ENCODE results near the gene LMBRD2.
"Not testable (repeated sequence)": the region's sequence is repeated elsewhere in the genome, so short reads cannot be mapped to it uniquely, and the experiment has no call there.

LMBRD2 gene

DNA sequence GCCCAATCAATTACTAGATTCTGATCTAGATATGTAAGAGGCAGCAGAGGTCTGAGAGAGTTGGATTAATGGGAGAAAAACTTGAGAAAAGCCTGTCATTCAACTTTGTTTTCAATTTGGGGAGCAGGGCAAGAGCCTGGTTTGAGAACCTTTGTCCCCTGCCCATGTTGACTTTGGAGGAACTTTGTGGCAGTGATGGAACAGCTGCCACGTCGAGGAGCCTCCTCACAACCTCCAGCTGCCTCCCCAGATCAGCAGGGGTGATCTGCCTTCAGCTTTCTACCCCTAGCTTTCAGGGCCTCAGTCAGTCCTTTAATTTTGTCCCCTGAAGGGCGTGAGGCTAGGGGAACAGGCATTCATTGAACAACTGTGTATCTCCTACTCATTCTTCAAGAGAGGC, 8.9 kb upstream of the LMBRD2 start:
- DNase-seq: no peak

DNA sequence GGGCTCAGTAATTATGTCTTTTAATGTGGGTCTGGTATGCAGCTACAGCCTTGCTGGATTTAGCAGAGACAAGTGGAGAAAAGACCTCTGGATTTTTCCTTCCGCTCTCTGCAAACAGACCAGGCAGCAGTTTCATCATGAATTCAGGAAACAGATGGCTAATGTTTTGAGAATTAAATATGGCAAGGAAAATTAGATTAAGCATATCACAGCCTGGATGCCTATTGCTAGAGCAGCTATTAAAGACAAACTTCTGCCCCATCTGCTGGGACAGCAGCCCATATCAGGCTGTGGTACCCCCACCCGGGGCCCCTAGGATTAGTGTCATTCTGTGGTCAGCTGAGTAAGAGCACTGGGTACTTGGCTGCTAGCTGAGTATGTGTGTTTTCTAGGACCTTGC, 6.5 kb upstream of the LMBRD2 start:
- DNase-seq: no peak

DNA sequence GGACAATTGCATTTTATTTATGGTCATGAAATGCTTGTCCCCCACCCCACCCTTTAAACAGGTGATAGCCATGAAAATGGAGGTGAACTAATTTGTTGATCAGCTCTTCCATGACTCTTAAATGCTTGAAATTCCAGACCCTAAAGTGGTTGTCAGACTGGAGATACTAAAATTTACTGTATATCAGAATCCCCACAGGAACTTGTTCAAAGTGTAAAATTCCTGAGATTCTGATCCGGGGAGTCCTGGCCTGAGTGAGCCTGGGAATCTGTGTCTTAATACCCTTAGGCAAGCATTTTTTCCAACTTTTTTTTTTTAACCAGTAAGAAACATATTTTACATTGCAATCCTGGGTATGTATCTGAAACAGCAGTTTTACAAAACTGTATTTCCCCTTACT, 4.9 kb upstream of the LMBRD2 start:
- DNase-seq: no peak

DNA sequence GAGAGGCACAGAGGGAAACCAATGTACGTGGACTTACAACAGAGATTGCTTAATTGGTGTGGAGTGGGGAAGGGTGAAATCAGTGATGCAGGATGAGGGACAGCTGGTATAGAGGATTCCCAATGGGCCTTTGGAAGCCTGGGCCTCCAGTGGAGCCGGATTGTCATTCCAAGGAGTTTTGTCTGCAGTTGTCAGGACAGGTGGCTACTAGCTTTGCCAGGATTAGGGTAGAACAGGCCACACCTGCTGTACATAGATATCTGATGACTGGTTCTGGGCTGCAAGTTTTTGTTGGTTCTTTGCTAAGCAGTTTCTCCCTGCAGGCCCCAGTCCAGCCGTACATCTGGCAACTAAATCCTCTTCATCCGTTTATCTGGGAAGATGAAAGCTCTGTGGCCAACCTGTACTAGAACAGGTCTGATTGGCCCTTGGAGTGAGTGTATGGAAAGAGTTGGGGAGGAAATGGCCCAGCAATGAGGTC, 4.5 kb upstream of the LMBRD2 start:
- DNase-seq: no peak

DNA sequence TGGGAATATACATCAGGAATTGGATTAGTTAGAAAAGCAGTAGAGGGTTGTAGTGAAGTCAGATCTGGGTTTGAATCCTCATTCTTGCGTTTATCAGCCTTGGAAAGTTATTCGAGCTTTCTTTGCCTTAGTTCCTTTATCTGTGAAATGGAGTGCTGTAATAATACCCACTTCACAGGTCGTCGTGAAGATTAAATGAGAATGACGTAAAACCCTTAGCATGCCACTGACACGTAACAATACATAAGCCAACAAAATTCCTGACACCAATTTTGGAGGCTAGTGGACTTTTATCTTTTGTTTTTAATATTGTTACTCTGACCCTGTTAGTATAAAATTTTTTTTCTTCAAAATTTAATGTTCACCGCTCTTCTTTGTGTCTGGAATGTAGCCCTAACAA, 3.6 kb upstream of the LMBRD2 start:
- DNase-seq: no peak

DNA sequence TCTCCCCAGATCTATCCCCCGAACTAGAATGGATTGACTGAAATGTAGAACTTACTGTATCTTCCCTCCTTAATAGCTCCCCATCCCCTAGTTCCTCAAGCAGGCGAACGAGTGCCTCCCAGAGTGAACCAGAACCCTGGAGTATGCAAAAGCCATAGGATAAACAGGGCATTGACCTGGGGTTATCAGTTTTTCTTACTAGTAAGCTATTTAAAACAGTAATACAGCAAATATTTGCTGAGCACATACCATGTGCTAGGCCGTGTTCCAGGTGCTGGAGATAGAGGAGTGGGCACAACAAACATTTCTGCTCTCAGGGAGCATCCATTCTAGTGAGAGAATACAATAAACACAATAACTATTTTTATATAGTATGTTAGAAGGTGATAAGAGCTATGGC, 2.0 kb upstream of the LMBRD2 start:
- DNase-seq: no peak

DNA sequence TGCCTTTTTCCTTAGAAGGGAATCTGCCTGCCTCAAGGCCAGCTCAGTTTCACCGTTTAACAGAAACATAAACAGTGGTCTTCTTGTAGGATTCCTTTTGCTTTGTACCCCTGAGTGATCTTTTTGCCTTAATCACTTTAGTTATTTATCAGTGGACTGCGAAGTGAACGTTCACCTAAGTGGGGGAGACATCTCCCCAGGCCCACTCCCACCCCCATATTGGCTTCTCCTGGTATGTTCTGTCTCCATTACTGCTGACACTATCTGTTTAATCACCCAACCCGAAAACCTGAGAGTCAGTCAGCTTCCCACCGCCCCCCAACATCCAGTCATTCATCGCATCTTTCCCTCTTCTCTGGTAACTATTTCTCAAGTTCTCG, 1.6 kb upstream of the LMBRD2 start:
- no peak for DNase-seq

DNA sequence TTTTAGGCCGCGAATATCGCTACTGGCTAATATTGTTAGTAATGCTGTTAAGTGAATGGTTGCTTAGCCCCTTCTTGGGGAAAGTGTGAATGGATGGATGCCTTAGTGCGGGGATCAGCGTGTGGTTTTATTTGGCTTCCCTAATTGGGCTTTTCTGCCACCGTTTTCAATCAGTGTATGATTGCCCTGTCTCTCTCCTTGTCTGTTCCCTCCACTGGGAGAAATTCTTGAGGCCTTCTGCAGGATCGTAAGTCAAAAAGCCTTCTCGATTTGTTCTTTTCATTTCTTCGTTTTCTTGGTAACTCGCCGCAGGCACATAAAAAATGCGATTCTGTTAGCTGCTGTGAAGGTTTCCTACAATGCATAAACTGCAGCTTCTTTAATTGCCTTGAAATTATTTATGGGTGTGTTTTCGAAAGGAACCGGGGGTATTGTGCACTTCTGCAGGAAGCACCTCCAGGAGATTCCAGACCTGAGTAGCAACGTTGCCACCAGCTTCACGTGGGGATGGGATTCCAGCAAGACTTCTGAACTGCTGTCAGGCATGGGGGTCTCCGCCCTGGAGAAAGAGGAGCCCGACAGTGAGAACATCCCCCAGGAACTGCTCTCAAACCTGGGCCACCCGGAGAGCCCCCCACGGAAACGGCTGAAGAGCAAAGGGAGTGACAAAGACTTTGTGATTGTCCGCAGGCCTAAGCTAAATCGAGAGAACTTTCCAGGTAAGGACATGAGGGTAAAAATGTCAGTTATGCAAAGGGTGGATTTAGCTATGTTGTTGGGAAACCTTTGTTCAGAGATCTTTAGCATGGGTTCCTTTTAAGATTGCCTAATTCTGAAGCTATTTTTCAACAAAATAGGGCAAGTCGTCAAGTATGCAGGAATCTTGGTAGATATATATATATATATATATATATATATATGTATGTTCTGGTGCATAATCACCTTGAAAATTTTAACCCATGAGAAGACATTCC, 924 bp upstream of the LMBRD2 start:
- DNase-seq: no peak

DNA sequence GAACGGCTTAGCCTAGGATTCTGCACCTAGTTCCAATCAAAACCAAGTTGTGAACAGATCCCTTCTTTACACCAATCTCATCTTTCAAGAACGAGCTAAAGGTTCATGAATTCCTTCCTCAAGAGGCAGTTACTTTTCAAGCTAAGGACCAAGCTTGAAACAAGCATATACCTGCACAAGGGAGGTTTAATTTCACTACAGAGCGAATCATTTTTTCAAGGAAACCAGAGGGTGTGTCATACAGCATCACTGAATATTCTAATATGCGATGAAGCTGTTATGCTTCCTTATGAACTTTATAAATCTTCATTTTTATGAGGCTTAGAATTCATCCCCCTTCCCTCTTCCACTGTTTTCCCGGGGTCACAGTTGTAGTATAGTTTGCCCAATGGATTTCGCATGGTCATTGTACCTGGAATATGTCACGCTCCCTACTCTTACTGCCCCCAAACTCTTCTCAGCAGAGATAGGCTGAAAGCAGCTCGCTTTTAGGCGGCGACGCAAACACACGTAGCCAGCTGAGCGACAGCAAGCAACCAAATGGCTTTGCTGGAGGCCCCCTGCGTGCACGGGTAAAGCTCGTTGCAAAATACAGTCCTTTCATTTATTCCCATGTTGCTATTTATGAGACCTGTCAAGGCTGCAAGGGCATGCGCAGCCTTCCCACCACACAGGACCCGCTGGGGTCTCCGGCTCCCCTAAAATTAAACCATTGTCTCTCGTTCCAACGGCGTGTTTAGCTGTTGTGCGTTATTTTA, 832 bp downstream of the LMBRD2 start:
- peak; percentile 54 for DNase-seq

DNA sequence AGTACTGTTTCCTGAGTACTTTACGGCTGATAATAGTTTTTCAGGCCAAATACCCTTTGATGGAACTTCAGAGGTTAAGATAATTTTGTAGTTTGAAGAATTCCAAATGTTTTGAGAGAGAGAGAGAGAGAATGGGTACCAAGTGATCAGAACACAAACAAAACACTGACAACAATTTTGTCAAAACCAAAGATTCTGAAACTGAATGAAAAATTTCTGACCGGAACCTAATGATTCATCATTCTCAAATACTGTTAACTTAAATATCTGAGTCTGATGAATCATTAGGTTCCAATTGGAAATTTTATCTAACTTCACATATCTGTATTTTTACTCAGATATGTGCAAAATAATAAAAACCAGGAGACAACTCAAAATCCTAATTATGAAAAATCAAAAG, 4.0 kb downstream of the LMBRD2 start:
- no peak for DNase-seq

DNA sequence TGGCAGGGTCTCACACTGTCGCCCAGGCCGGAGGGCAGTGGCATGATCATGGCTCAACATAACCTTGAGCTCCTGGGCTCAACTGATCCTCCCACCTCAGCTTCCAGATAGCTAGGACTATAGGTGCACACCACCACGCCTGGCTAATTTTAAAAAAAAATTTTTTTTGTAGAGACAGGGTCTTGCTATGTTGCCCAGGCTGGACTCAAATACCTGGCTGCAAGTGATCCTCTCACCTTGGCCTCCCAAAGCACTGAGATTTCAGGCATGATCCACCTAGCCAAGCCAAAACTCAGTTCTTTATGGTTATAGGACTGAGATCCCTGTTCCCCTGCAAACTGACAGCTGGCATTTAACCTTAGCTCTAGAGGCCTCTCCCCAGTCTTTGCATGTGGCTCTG, 5.3 kb downstream of the LMBRD2 start:
- DNase-seq: no peak

DNA sequence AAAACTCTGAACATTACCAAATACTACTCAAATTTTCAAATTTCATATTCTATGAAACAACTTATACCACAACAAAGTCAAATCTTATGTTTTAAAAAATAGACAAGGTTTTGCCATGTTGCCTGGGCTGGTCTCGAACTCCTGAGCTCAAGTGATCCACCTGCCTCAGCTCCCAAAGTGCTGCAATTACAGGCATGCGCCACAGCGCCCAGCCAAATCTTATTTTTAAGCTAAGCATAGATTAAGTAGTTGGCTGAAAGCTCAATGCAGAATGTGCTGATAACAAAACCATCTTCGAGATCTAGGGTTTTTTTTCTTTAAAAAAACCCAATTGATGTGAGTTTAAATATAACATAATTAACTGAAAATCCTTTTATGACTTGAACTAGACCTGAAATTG, 6.4 kb downstream of the LMBRD2 start:
- no peak for DNase-seq

DNA sequence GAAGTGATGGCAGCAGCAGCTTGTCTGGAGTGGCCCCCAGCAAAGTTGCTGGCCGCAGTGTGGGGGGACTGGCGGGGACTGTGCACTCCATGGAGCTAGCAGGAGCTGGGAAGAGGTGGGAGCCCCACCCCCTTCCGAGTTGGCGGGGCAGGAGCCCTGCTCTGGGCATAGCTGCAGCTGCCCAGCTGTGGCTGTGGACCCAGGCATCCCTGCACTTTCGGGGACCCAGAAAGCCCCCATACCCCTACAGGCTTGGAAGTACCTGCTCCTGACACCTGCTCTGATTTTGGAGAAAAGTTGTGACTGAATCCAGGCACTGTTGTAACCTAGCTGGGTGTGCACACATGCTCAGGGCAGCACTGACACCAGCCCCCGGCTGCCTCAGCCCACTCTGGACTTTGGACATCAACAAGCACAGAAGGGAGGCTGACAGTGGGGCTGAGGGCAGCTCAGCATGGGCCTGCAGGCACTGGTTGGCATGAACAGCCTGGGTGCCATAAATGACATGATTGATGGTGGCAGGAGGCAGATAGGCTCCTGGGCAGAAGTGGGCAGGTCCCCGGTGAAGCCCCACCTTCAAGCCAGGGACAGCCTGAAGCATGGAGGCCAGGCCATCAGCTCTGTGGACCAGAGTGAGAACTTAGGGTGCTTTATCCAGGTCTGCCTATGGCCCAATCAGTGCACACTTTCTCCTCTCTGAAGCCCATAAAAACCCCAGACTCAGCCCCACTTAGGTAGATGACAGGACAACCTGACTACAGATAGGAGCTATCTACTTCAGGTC, 12.6 kb downstream of the LMBRD2 start:
- no peak for DNase-seq

DNA sequence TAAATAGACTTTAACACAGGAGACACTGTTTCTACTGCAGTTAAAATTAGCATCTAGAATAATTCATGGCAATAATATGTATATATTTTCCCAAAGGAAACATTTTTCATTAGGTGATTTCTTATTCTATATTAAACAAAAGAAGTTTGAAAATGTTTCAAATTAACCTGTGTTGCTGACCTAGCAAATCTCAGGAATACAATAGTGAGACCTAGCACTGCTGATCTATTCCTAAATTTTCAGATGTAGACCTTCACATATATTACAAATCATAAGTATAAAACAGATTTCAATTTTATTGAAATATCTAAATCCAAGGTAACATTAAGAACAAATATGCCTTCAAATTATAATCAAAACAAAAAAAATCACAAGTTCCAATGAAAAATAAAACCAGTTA, 15.1 kb downstream of the LMBRD2 start:
- DNase-seq: no peak

DNA sequence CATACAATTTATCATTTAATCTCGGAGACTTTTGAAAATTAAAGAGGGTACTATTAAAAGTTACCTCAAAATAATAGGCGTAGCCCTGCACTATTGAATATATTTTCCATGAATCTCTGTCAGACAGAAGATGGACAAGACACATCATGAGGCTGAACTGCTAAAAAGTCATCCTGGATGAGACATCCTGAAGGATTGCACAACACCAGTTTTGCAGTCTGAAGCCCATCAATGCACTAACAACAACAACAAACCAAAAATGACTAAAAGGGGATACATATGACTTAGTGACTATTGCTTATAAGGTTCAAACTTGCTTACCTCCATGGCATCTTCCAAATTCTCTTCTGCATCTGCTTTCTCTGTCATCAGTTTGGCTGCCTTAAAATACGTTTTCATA, 15.7 kb downstream of the LMBRD2 start:
- DNase-seq: no peak

DNA sequence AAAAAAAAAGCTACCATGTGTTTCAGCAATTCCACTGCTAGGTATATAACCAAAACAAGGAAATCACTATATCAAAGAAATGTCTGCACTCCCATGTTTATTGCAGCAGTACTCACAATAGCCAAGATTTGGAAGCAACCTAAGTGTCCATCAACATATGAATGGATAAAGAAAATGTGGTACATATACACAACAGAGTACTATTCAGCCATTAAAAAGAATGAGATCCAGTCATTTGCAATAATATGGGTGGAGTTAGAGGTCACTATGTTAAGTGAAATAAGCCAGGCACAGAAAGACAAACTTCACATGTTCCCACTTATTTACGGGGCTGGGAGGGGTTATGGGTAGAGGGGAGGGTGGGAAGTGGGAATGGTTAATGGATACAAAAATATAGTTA, 18.7 kb downstream of the LMBRD2 start:
- not testable (repeated sequence) for DNase-seq

DNA sequence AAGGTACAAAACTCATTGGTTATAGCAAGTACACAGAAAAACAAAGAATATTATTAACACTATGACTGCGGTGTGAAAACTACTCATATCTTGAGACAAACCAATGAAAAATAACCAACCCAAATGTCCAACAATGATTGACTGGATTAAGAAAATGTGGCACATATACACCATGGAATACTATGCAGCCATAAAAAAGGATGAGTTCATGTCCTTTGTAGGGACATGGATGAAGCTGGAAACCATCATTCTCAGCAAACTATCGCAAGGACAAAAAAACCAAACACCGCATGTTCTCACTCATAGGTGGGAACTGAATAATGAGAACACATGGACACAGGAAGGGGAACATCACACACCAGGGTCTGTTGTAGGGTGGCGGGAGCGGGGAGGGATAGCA, 22.0 kb downstream of the LMBRD2 start:
- DNase-seq: not testable (repeated sequence)

DNA sequence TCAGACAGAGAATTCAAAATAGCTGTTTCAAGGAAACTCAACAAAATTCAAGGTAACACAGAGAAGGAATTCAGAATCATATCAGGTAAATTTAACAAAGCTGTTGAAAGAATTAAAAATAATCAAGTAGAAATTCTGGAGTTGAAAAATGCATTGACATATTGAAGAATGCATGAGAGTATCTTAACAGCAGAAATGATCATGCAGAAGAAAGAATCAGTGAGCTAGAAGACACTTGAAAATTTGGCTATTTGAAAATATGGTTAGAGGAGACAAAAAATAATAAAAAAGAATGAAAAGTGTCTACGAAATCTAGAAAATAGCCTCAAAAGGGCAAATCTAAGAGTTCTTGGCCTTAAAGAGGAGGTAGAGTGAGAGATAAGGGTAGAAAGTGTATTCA, 22.9 kb downstream of the LMBRD2 start:
- no peak for DNase-seq

DNA sequence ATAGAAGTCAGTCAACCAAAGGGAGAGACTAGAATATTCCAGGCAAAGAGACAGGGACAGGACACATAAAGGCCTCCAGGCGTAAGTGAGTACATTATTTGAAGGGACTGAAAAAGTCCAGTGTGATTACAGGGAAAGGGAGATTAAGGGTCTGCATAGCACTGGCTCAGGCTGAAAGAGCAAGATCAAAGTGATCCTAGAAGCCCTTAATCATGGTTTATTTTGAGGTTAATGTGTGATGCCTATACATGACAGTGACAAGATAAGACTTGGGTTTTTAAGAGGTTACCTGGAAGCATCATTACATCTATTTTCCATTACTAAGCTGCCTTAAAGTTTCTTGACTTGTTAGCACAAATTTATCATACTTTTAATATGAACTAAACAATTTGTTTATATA, 25.8 kb downstream of the LMBRD2 start:
- no peak for DNase-seq

DNA sequence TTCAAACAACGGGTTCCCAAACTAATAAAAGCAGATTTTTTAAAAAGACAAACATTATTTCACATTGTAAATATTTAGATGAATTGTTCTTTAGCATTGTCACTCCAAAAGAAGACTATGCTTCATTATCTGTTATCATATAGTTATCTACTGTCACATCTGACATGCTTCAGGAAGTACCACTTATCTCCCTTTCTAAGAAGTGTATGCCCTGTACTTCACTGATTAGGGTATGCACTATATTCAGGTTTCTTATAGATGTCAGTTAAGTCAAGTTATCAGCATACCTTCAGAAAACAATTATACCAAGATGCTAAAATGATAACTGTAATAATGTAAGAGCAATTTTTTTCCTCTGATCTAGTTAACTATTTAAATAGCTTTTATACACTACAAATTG, 40.4 kb downstream of the LMBRD2 start:
- no peak for DNase-seq

DNA sequence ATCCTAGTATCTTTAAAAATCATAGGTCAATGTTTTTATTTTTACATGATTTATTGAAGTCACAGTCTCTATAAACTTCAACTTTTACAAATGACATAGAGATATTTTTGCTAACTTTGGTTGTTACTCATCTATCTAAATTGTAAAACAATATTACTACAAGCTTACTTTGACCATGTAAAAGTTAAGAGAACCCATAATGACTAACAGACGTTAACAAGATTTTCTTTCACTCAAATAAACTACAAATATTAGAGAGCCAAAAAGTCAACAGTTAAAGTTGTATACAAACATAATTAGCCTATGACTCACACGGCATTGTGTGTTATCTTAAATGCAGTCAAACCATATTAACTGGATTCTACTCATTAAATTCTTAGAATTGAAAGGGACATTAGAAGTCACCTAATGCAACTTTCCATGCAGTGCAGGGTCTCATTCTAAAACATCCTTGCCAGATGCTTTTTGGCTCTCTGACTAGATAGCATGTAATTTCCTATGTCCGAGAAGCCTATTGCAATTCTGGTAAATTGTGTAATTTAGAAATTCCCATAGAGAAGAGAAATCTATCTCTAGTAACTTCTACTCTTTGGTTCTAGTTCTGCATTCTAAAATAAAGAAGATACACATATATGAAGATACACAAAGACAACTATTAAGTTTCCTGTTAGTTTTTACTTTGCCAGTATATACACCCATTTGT, 42.8 kb downstream of the LMBRD2 start:
- DNase-seq: no peak

DNA sequence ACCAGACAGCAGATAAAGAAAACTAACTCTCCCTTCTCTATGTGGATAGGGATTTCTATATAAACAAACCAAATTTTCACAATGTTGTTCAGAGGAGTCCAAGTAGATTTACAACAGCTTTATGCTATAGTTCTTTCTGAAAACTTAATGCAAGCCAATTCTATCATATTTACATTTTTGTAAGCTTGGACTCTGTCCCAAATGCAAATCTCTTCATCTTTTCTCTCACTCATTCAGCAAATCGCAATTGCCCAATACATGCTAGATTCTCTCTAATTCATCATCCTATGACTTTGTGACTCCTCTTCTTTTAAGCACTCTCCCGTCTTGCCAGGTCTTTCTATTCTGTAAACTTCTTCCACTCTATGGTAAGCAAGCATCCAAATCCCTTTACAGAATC, 45.9 kb downstream of the LMBRD2 start:
- DNase-seq: no peak

DNA sequence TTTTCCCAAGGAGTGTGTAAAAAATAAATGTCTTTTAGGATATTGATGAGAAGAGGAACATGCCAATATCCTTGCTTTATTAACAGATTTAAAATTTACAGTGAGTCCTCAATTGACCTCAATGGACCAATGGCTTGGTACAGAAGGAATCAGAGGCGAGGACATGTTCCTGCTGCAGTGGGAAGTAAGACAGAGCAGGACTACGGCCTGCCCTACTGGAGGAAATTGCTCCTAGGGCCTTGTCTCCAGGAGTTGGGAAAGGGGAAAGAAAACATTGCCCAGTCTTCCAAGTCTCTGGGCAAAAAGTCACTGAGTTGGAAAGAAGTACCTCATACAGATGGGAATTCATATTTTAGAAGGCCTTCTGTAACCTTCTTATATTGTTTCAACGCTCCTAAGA, 51.9 kb downstream of the LMBRD2 start:
- no peak for DNase-seq
